CD4-positive, alpha-beta T cell (primary cell): Measurements from ENCODE around the gene CAPRIN1. TPM values are rescaled to one million over a fixed set of nuclear protein-coding genes. Genes with fewer than 3 reads are reported as not detected.

Experiments used
- ATAC-seq: fragments of 200-7000 bp; cut with Tn5 transposase; one replicate; pipeline ENCODE4 v1.10.0; 2022; ENCODE audit warnings: mild to moderate bottlenecking; ENCODE audit not compliant: poor library complexity
- CTCF ChIA-PET: fragments of 350-600 bp; sonication (Branson Sonifier 250); formaldehyde crosslinking; loops from one replicate; lab custom pipeline; 2021; ENCODE audit warnings: antibody characterized with exemption, inconsistent platforms; lab: Charles Lee
- POLR2A ChIA-PET: fragments of 350-600 bp; sonication (Branson Sonifier 250); formaldehyde crosslinking; loops from one replicate; lab custom pipeline; 2021; ENCODE audit warnings: antibody characterized with exemption, inconsistent platforms; lab: Charles Lee
- DNase-seq, 14 experiments: peaks; one replicate each; pipeline ENCODE4 v3.0.0-alpha.2; 2013 to 2020; ENCODE audit warnings: mixed read lengths in 2 of 14
- H3K27ac ChIP-seq, 2 donors: one replicate each; pipeline versions ENCODE4 v1.5.1 to v1.7.0; 2013; ENCODE audit warnings: low read length in 2 of 2, low read depth in 1 of 2, mild to moderate bottlenecking in 1 of 2
- H3K27me3 ChIP-seq, 2 experiments: 1 replicate in 1 of 2; 2 replicates in 1 of 2; pipeline versions ENCODE4 v1.6.1 to v1.7.0; 2013; ENCODE audit warnings: low read length in 2 of 2, control low read depth in 1 of 2, mild to moderate bottlenecking in 1 of 2, moderate library complexity in 1 of 2; ENCODE audit not compliant: insufficient read depth in 2 of 2, control insufficient read depth in 1 of 2
- H3K36me3 ChIP-seq: one replicate; pipeline ENCODE4 v1.6.1; 2013; ENCODE audit warnings: low read length, control low read depth; ENCODE audit not compliant: insufficient read depth
- H3K4me1 ChIP-seq: one replicate; pipeline ENCODE4 v1.6.1; 2013; ENCODE audit warnings: low read length, control low read depth; ENCODE audit not compliant: insufficient read depth
- H3K4me3 ChIP-seq: one replicate; pipeline ENCODE4 v1.5.1; 2013; ENCODE audit warnings: mild to moderate bottlenecking, low read length, moderate library complexity
- H3K9me3 ChIP-seq, 2 experiments: 1 replicate in 1 of 2; 2 replicates in 1 of 2; pipeline versions ENCODE4 v1.6.1 to v1.7.0; 2013; ENCODE audit warnings: low read length in 2 of 2, mild to moderate bottlenecking in 2 of 2, control low read depth in 1 of 2, moderate library complexity in 1 of 2; ENCODE audit not compliant: control insufficient read depth in 1 of 2, insufficient read depth in 1 of 2
- H3K27ac Mint-ChIP-seq: one replicate; pipeline ENCODE4 v1.8.0; 2020; ENCODE audit warnings: mixed read lengths
- H3K27me3 Mint-ChIP-seq: one replicate; pipeline ENCODE4 v1.8.0; 2021; ENCODE audit warnings: mixed read lengths
- H3K36me3 Mint-ChIP-seq: one replicate; pipeline ENCODE4 v1.8.0; 2021; ENCODE audit warnings: low read depth, mixed read lengths
- H3K4me1 Mint-ChIP-seq: one replicate; pipeline ENCODE4 v1.8.0; 2021; ENCODE audit warnings: low read depth, mixed read lengths
- H3K4me3 Mint-ChIP-seq: one replicate; pipeline ENCODE4 v1.8.0; 2020; ENCODE audit warnings: mild to moderate bottlenecking, mixed read lengths
- H3K9me3 Mint-ChIP-seq: one replicate; pipeline ENCODE4 v1.8.0; 2020; ENCODE audit warnings: mixed read lengths
- intact Hi-C, 2 experiments: fragments of 100-400 bp; cut with DNase I in 1 of 2; cut with micrococcal nuclease in 1 of 2; formaldehyde crosslinking; loops; one replicate each; pipeline versions ENCODE4 v1.15.1 to v1.9.0; 2023 to 2025; cut with DNase I, micrococcal nuclease
- total RNA-seq, 174 experiments: library from RNA in 2 of 174; stranded (reverse) in 2 of 174; gene quantifications; one replicate each; pipeline ENCODE4 v1.2.3 and lab custom pipeline; 2021 to 2026
- TF ChIP-seq, protein P1 (sequence below): fragments of 200-600 bp; IDR thresholded peaks from one replicate; pipeline ENCODE4 v1.8.0; 2022; ENCODE audit warnings: antibody characterized with exemption, mild to moderate bottlenecking

Gene CAPRIN1
- total RNA-seq, 2 experiments from 2014 or later = 107 TPM

DNA sequence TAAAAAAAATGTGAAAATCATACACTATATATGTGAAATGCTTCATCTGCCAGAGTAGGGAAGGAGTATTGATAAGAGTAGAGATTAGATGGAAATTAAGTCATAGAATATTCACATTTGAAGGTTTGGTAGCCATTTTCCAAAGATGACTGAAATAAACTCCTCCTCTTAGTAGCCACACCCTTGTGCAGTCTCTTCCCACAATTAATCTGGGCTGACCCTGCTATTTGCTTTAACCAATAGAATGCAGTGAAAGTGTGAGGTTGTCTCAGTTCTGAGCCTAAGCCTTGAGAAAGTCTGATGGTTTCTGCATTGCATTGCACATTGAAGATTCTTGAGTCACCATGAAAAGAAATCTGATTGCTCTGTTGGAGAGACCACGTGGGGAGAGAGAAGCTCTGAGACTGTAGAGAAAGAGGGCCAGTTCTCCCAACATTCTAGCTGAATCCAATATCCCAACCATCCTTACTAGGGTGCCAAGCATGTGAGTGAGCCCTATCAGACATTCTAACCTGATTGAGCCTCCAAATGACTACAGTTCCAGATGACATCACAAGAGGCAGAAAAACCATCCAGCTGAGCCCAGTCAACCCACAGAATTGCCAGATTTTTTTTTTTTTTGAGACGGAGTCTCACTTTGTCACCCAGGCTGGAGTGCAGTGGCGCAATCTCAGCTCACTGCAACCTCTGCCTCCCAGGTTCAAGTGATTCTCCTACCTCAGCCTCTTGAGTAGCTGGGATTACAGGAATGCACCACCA lies 29.4 kb upstream of the CAPRIN1 start:
- H3K4me3 Mint-ChIP-seq = no peak overlapping the region
- POLR2A ChIA-PET = no interaction called here
- DNase-seq (no peak), ATAC-seq (no peak)
- CTCF ChIA-PET = interaction anchor here (1.5 kb wide), 1 partner anchor 25 kb away, joined by 5 read pairs; no protein-coding TSS in a partner anchor
- Histone ChIP-seq H3K27me3 (no peaks in the 10 kb centered on the region), H3K4me1 (no peaks in the 10 kb centered on the region), H3K36me3 (no peaks in the 10 kb centered on the region), H3K9me3 (peaks cover 0 to 8% of the 10 kb centered on the region in 2 experiments), H3K4me3 (no peak overlapping the region), H3K27ac (no peak overlapping the region)
- H3K27ac Mint-ChIP-seq = no peak overlapping the region
- no peaks in the 10 kb centered on the region for H3K36me3 Mint-ChIP-seq
- no peaks in the 10 kb centered on the region for H3K27me3 Mint-ChIP-seq
- TF ChIP-seq, protein P1, sequence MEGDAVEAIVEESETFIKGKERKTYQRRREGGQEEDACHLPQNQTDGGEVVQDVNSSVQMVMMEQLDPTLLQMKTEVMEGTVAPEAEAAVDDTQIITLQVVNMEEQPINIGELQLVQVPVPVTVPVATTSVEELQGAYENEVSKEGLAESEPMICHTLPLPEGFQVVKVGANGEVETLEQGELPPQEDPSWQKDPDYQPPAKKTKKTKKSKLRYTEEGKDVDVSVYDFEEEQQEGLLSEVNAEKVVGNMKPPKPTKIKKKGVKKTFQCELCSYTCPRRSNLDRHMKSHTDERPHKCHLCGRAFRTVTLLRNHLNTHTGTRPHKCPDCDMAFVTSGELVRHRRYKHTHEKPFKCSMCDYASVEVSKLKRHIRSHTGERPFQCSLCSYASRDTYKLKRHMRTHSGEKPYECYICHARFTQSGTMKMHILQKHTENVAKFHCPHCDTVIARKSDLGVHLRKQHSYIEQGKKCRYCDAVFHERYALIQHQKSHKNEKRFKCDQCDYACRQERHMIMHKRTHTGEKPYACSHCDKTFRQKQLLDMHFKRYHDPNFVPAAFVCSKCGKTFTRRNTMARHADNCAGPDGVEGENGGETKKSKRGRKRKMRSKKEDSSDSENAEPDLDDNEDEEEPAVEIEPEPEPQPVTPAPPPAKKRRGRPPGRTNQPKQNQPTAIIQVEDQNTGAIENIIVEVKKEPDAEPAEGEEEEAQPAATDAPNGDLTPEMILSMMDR = no peak
- H3K4me1 Mint-ChIP-seq = no peaks in the 10 kb centered on the region
- peaks cover 4% of the 10 kb centered on the region for H3K9me3 Mint-ChIP-seq
- intact Hi-C loops = no loop called here

DNA sequence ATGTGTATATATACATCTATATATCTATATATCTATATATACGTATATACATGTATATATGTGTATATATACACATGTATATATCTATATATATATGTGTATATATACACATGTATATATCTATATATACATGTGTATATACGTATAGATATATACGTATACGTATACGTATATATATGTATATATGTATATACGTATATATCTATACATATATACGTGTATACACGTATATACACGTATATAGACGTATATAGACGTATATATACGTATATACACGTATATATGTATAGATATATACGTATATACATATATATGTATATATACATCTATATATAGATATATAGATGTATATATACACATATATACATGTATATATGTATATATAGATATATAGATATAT lies 25.1 kb upstream of the CAPRIN1 start:
- no peaks in the 10 kb centered on the region for H3K27me3 Mint-ChIP-seq
- no peak overlapping the region for H3K4me3 ChIP-seq

DNA sequence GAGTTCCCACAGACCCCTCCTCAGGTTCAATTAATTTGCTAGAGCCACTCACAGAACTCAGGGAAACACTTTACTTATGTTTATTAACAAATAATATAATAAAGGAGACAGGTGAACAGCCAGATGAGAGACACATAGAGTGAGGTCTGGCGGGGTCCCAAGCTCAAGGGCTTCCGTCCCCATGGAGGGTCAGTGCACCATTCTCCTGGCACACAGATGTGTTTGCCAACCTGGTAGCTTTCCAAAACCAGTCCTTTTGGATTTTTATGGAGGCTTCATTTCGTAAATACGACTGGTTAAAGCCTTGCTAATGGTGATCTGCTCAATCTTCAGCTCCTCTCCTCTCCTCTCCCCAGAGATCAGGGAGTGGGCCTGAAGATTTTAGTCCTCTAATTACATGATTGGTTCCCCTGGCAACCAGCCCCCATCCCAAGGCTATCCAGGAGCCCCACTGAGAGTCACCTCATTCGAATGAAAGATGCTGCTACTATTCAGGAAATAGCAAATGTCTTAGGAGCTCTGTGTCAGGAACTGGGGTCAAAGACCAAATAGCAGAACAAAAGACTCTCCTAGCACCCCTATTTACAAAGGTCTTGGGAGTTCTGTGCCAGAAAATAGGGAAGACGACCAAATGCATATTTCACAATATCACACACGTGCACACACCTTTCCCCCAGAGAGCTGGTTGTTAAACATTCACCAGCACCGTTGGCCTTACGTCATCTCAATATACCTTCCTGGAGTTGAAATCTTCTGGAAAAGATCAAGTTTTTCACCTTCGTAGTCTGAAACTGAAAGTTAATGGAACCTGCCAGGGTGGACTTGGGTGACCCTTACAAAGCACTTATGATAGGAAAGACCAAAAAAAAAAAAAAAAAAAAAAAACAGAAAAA lies 23.8 kb upstream of the CAPRIN1 start:
- Mint-ChIP-seq H3K27ac (no peak overlapping the region), H3K36me3 (no peaks in the 10 kb centered on the region), H3K4me3 (no peak overlapping the region), H3K4me1 (no peaks in the 10 kb centered on the region), H3K27me3 (no peaks in the 10 kb centered on the region), H3K9me3 (no peaks in the 10 kb centered on the region)
- ChIA-PET CTCF (no interaction called here), POLR2A (no interaction called here)
- ATAC-seq = no peak
- Histone ChIP-seq H3K4me1 (no peaks in the 10 kb centered on the region), H3K4me3 (no peak overlapping the region), H3K27ac (no peak overlapping the region), H3K27me3 (no peaks in the 10 kb centered on the region), H3K36me3 (no peaks in the 10 kb centered on the region), H3K9me3 (peaks cover 0 to 2% of the 10 kb centered on the region in 2 experiments)
- DNase-seq = no peak
- TF ChIP-seq, protein P1 = no peak
- intact Hi-C loops = no loop called here

More for the DNA sequence above, 25.1 kb upstream of the CAPRIN1 start:
- Mint-ChIP-seq H3K36me3 (no peaks in the 10 kb centered on the region), H3K9me3 (peaks cover 4% of the 10 kb centered on the region), H3K4me1 (no peaks in the 10 kb centered on the region), H3K27ac (no peak overlapping the region), H3K4me3 (no peak overlapping the region)
- H3K9me3 ChIP-seq = peaks cover 0 to 8% of the 10 kb centered on the region in 2 experiments
- H3K27ac ChIP-seq = no peak overlapping the region
- DNase-seq (no peak), ATAC-seq (no peak)
- H3K4me1 ChIP-seq = no peaks in the 10 kb centered on the region
- ChIA-PET CTCF (no interaction called here), POLR2A (no interaction called here)
- TF ChIP-seq, protein P1 = no peak
- intact Hi-C loops = no loop called here
- no peaks in the 10 kb centered on the region for H3K27me3 ChIP-seq
- no peaks in the 10 kb centered on the region for H3K36me3 ChIP-seq
